Urothelium cell line (cell line): ENCODE measurements around the gene MBD1.
"Not testable (repeated sequence)": the region's sequence is repeated elsewhere in the genome, so short reads cannot be mapped to it uniquely, and the experiment has no call there.

ENCODE experiments used
- DNase-seq: peaks from one replicate; pipeline ENCODE4 v3.0.0; 2011; ENCODE audit warnings: low spot score, mixed read lengths
- FAIRE-seq: peaks from 2 replicates; lab custom pipeline; 2011; peaks lifted over from hg19 to GRCh38; lab: Jason Lieb, UNC

MBD1 gene

GRCh38 chr18:50281295-50281971, at the start of gene MBD1:
MBD1 (minus strand) TSS chr18:50281523; CDS start chr18:50279992, 1,531 bp downstream.
- FAIRE-seq = peak; percentile 67
- DNase-seq = peak; percentile 95

GRCh38 chr18:50330176-50330575, 48.9 kb upstream of the MBD1 start:
- FAIRE-seq (no peak), DNase-seq (no peak)

- FAIRE-seq (no peak), DNase-seq (no peak)
These were observed 46.7 kb upstream of the MBD1 start for GRCh38 chr18:50327983-50328382.

GRCh38 chr18:50320719-50321118, 39.4 kb upstream of the MBD1 start:
- no peak for FAIRE-seq
- DNase-seq = no peak

- no peak for DNase-seq
- FAIRE-seq = no peak
These were observed 34.0 kb upstream of the MBD1 start for GRCh38 chr18:50315100-50315871.

- DNase-seq (no peak), FAIRE-seq (no peak)
These were observed 32.6 kb upstream of the MBD1 start for GRCh38 chr18:50313873-50314460.

- no peak for DNase-seq
- FAIRE-seq = no peak
These were observed 31.8 kb upstream of the MBD1 start for GRCh38 chr18:50313031-50313607.

GRCh38 chr18:50312296-50313030, 31.1 kb upstream of the MBD1 start:
- DNase-seq = no peak
- FAIRE-seq = no peak

- no peak for FAIRE-seq
- DNase-seq = no peak
These were observed 30.3 kb upstream of the MBD1 start for GRCh38 chr18:50311650-50312049.

- FAIRE-seq (no peak), DNase-seq (no peak)
These were observed 28.8 kb upstream of the MBD1 start for GRCh38 chr18:50310080-50310479.

- FAIRE-seq, DNase-seq: not testable (repeated sequence)
These were observed 27.5 kb upstream of the MBD1 start for GRCh38 chr18:50308851-50309250.

GRCh38 chr18:50307738-50308470, 26.6 kb upstream of the MBD1 start:
- FAIRE-seq (no peak), DNase-seq (peak; percentile 91)

GRCh38 chr18:50307400-50307737, 26.0 kb upstream of the MBD1 start:
- DNase-seq = no peak
- no peak for FAIRE-seq

- FAIRE-seq = no peak
These were observed 25.6 kb upstream of the MBD1 start for GRCh38 chr18:50306944-50307343.

GRCh38 chr18:50301074-50301473, 19.8 kb upstream of the MBD1 start:
- no peak for FAIRE-seq
- no peak for DNase-seq

More at GRCh38 chr18:50306944-50307343, 25.6 kb upstream of the MBD1 start:
- no peak for DNase-seq

GRCh38 chr18:50299626-50300388, 18.5 kb upstream of the MBD1 start:
- DNase-seq = no peak
- no peak for FAIRE-seq

GRCh38 chr18:50298443-50299284, 17.3 kb upstream of the MBD1 start:
- FAIRE-seq (no peak), DNase-seq (no peak)

GRCh38 chr18:50297621-50298442, 16.5 kb upstream of the MBD1 start:
- FAIRE-seq (no peak), DNase-seq (peak; percentile 71)
